Testis (tissue), 2 donors: ENCODE measurements around the gene ZNF462.

Experiments
- POLR2A ChIP-seq: fragments of 450-650 bp; IDR thresholded peaks from one replicate; pipeline ENCODE4 v1.6.1; 2017; ENCODE audit warnings: antibody characterized with exemption, mild to moderate bottlenecking, moderate library complexity
- TF ChIP-seq, protein P1 (sequence below), 3 experiments: fragments of 450-650 bp in 2 of 3; fragments of 200-600 bp in 1 of 3; sonication (generic) in 1 of 3; IDR thresholded peaks; one replicate each; pipeline ENCODE4 v1.5.1; 2016 to 2019; ENCODE audit warnings: antibody characterized with exemption in 3 of 3, mild to moderate bottlenecking in 2 of 3, moderate library complexity in 1 of 3

DNA sequence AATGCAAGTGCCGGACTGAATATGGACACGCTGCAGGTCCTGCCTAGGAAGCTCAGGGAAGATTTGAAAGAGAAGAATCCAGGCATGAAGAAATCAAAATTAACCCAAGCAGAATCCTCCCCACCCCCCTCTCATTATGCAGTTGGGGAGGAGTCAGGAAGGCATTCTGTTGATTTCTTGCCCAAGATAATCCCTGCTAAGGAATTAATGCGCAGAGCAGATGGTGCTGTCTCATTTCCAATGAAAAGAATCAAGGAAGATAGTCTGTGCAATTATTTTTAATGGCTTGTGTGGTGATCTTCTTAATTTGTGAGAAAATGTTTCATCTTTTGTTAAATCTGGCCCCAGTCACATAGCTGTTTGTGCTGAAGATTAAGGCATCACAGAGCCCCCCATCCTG is 145.0 kb downstream of the ZNF462 start:
- TF ChIP-seq, protein P1, sequence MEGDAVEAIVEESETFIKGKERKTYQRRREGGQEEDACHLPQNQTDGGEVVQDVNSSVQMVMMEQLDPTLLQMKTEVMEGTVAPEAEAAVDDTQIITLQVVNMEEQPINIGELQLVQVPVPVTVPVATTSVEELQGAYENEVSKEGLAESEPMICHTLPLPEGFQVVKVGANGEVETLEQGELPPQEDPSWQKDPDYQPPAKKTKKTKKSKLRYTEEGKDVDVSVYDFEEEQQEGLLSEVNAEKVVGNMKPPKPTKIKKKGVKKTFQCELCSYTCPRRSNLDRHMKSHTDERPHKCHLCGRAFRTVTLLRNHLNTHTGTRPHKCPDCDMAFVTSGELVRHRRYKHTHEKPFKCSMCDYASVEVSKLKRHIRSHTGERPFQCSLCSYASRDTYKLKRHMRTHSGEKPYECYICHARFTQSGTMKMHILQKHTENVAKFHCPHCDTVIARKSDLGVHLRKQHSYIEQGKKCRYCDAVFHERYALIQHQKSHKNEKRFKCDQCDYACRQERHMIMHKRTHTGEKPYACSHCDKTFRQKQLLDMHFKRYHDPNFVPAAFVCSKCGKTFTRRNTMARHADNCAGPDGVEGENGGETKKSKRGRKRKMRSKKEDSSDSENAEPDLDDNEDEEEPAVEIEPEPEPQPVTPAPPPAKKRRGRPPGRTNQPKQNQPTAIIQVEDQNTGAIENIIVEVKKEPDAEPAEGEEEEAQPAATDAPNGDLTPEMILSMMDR (IDR thresholded peaks at IDR 0.05) = no peak
- no peak for TF ChIP-seq POLR2A
